SU-DHL-6 (cell line): ENCODE results near the gene GAPVD1.

ENCODE experiments used
- H2AFZ ChIP-seq: fragments of 200-600 bp; sonication (generic); 2 replicates; pipeline ENCODE4 v1.6.1; 2014; ENCODE audit warnings: low read depth, mild to moderate bottlenecking, moderate library complexity, mixed read lengths, antibody characterized with exemption, low read length; ENCODE audit not compliant: severe bottlenecking
- H3F3A ChIP-seq: fragments of 200-600 bp; shearing (Covaris generic); 2 replicates; pipeline ENCODE4 v1.6.0; 2016; ENCODE audit warnings: antibody characterized with exemption, mild to moderate bottlenecking; ENCODE audit not compliant: insufficient read depth
- H3K27ac ChIP-seq: fragments of 200-600 bp; sonication (generic); 2 replicates; pipeline ENCODE4 v1.5.1; 2016; ENCODE audit warnings: low read depth, mild to moderate bottlenecking, low read length, moderate library complexity, mixed read lengths
- H3K27me3 ChIP-seq: fragments of 200-600 bp; sonication (generic), shearing (Covaris generic); 2 replicates; pipeline ENCODE4 v1.6.0; 2014; ENCODE audit warnings: mild to moderate bottlenecking, low read length
- H3K36me3 ChIP-seq: fragments of 200-600 bp; sonication (generic); 2 replicates; pipeline ENCODE4 v1.6.1; 2014; ENCODE audit warnings: mild to moderate bottlenecking, low read length, mixed read lengths
- H3K4me2 ChIP-seq: fragments of 300-600, 200-600 bp; shearing (Covaris generic), sonication (generic); 2 replicates; pipeline ENCODE4 v1.6.0; 2014; ENCODE audit warnings: low read length, low read depth, mild to moderate bottlenecking; ENCODE audit not compliant: poor library complexity, severe bottlenecking
- H3K4me3 ChIP-seq: fragments of 200-600 bp; sonication (generic); 2 replicates; pipeline ENCODE4 v1.5.1; 2014; ENCODE audit warnings: antibody characterized with exemption, low read length, mild to moderate bottlenecking, mixed read lengths; ENCODE audit not compliant: insufficient read depth, poor library complexity, severe bottlenecking
- H3K79me2 ChIP-seq: fragments of 200-600 bp; sonication (generic); 2 replicates; pipeline ENCODE4 v1.6.1; 2014; ENCODE audit warnings: mild to moderate bottlenecking, low read length, moderate library complexity; ENCODE audit not compliant: insufficient read depth
- H3K9ac ChIP-seq: fragments of 200-600 bp; sonication (generic); 2 replicates; pipeline ENCODE4 v1.7.0; 2014; ENCODE audit warnings: mild to moderate bottlenecking, low read length
- H3K9me2 ChIP-seq: fragments of 200-600 bp; sonication (generic); replicated peaks from 2 replicates; pipeline ENCODE4 v1.6.1; 2014; ENCODE audit warnings: low read length; ENCODE audit not compliant: insufficient read depth
- H3K9me3 ChIP-seq: fragments of 200-600 bp; sonication (generic); 2 replicates; pipeline ENCODE4 v1.6.1; 2014; ENCODE audit warnings: low read length, mixed read lengths; ENCODE audit not compliant: insufficient read depth
- H4K20me1 ChIP-seq: fragments of 200-600 bp; sonication (generic); 2 replicates; pipeline ENCODE4 v1.6.1; 2014; ENCODE audit warnings: low read depth, mild to moderate bottlenecking, antibody characterized with exemption, low read length, moderate library complexity, mixed read lengths
- CTCF ChIP-seq: fragments of 200-600 bp; sonication (generic); IDR thresholded peaks from one replicate; pipeline ENCODE4 v1.5.1; 2017; ENCODE audit warnings: antibody characterized with exemption, mild to moderate bottlenecking, low read length, moderate library complexity; ENCODE audit not compliant: insufficient read depth, poor library complexity, severe bottlenecking
- EZH2phosphoT487 ChIP-seq: fragments of 200-600 bp; sonication (generic), shearing (Covaris generic); conservative IDR thresholded peaks from 2 replicates; pipeline ENCODE4 v1.6.1; 2018; ENCODE audit warnings: mild to moderate bottlenecking, antibody characterized with exemption, low read length, moderate library complexity, mixed read lengths

GAPVD1 gene

DNA sequence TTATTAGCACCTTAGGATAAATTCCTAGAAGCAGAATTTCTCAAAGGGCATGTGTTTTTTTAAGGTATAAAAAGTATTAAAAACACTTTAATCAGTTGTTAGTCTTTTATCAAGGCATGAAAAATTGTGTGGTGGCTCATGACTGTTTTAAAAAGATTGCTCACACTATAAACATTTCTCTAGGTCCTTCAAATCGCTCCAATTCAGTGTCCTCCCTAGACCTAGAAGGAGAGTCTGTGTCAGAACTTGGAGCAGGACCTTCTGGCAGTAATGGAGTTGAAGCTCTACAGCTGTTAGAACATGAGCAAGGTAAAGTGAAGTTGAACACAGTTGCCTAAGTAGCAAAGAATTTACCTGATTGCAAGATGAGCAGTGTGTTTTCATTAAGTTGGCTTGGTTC, 62.0 kb downstream of the GAPVD1 start:
- Histone ChIP-seq H3K9me2 (no peaks in the 10 kb centered on the region), H3K36me3 (peaks cover 11% of the 10 kb centered on the region; the same call in 1 of the 2 replicates), H2AFZ (no peak overlapping the region)

DNA sequence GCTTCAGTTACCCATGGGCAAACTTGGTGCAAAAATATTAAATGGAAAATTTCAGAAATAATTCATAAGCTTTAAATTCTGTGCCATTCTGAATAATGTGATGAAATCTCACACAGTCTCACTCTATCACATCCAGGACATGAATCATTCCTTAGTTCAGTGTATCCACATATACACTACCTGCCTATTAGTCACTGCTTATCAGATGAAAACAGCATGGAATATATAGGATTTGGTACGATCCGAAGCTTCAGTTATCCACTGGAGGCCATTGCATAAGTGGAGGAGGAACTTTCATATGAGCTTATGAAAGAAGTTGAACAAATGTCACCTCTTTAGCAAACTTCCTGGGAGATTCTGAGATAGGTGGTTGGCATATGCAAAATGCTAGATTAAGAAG, 64.2 kb downstream of the GAPVD1 start:
- Histone ChIP-seq H3K27ac (no peak overlapping the region), H3K36me3 (peaks cover 11% of the 10 kb centered on the region; the same call in 1 of the 2 replicates), H3K4me2 (no peak overlapping the region), H3K4me3 (no peak overlapping the region), H3F3A (peaks cover 3% of the 10 kb centered on the region; the same call in 1 of the 2 replicates), H3K9me2 (no peaks in the 10 kb centered on the region), H3K27me3 (no peaks in the 10 kb centered on the region), H3K9me3 (no peaks in the 10 kb centered on the region), H4K20me1 (no peaks in the 10 kb centered on the region), H3K9ac (no peak overlapping the region), H3K79me2 (no peaks in the 10 kb centered on the region), H2AFZ (no peak overlapping the region)
- no peak for TF ChIP-seq CTCF
- no peak for TF ChIP-seq EZH2phosphoT487

More for the DNA sequence above, 62.0 kb downstream of the GAPVD1 start:
- H3K4me3 ChIP-seq = no peak overlapping the region
- H3K27me3 ChIP-seq = no peaks in the 10 kb centered on the region
- H3K9ac ChIP-seq = no peak overlapping the region
- no peaks in the 10 kb centered on the region for H4K20me1 ChIP-seq
- TF ChIP-seq EZH2phosphoT487 (no peak), CTCF (no peak)
- H3F3A ChIP-seq = peaks cover 3% of the 10 kb centered on the region; the same call in 1 of the 2 replicates
- no peaks in the 10 kb centered on the region for H3K79me2 ChIP-seq
- no peak overlapping the region for H3K27ac ChIP-seq
- no peak overlapping the region for H3K4me2 ChIP-seq
- no peaks in the 10 kb centered on the region for H3K9me3 ChIP-seq

DNA sequence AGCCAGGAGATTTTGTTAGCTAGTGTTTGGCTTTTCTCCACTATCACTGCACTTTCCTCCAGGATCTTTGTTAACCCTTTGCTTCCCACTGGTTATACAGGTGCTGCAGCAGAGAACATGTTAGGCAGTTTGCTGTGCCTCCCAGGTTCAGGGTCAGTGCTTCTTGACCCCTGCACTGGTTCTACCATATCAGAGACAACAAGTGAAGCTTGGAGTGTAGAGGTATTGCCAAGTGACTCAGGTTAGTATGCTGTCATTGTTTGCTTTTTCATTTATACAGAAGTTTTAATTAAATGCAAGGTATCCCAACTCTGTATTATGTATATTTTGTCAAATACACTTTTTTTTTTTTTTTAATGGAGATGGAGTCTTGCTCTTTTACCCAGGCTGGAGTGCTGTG, 68.4 kb downstream of the GAPVD1 start:
- Histone ChIP-seq H2AFZ (no peak overlapping the region), H3F3A (peaks cover 3% of the 10 kb centered on the region; the same call in 1 of the 2 replicates), H3K79me2 (no peaks in the 10 kb centered on the region), H4K20me1 (no peaks in the 10 kb centered on the region), H3K9ac (no peak overlapping the region), H3K9me2 (no peaks in the 10 kb centered on the region), H3K9me3 (no peaks in the 10 kb centered on the region), H3K27ac (no peak overlapping the region), H3K36me3 (peaks cover 30% of the 10 kb centered on the region; the same call in 1 of the 2 replicates), H3K4me3 (no peak overlapping the region), H3K27me3 (no peaks in the 10 kb centered on the region), H3K4me2 (no peak overlapping the region)
- TF ChIP-seq EZH2phosphoT487 (no peak), CTCF (no peak)
